ENCODE data around the gene CD34.
"Not testable (repeated sequence)": the region's sequence is repeated elsewhere in the genome, so short reads cannot be mapped to it uniquely, and the experiment has no call there.

Gene CD34

DNA sequence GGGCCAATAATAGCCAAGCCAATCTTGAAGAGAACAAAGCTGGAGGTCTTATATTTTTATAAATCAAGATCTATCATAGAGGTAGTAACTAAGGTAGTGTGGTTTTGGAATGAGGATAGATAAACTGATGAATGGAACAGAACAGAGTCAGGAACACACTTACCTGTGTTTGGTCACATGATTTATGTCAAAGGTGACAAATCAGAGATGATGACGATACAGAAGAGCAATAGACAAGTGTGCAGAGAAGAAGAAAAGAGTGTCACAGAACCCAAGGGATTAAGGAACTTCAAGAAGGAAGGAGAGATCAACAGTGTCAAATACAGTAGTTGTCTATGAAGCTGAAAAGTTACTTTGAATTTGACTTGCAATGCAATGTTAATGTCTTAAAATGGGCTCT, 16.1 kb upstream of the CD34 start:
- no peak for DNase-seq

DNA sequence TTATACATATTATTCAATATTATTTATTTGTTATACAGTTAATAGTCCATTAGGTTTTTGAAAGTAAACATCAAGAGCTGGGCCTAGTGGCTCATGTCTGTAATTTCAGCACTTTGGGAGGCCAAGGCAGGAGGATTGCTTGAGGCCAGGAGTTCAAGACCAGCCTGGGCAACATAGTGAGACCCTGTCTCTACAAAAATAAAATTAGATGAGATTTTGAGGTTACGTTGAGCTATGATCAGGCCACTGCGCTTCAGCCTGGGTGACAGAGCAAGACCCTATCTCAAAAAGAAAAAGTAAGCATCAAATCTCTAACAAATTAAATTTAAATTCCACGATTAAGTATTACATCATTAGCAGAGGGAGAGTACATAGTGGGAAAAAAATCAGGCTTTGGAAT, 15.0 kb upstream of the CD34 start:
- DNase-seq, result not testable (repeated sequence)

DNA sequence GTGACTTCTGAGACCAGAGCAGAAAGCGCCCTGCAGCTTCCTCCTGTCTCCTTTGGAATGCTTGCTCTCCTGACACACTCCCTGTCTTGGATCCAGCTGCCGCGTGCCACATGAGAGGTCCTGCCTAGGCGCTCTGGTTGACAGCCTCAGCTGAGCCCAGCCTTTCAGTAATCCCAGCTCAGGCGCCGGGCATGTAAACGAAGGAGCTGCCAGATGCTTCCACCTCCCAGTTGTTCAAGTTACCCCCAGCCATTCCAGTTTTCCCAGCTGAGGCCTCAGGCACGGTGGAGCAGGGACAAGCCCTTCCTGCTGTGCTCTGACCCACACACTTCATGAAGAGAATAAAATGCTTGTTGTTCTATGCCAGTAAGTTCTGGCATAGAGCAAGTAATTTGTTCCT, 14.3 kb upstream of the CD34 start:
- DNase-seq, result no peak

DNA sequence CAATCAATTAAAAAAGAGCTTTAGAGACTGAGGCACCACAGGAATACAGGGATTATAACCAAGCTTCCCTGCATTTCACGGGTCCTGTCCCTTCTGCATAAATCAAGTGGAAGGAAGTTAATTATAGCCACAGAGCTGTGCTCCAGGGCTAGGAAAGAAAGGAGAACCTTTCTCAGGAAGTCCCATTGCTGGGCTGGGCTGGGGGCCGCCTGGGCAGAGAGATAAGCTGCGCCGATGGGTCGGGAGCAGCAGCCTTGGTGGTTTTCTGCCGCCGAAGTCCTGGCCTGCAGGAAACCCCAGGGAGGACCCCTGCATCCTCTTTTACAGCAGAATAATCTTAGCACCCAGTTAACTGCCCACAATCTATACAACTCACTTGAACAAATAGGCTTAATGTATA, 12.6 kb upstream of the CD34 start:
- no peak for DNase-seq

DNA sequence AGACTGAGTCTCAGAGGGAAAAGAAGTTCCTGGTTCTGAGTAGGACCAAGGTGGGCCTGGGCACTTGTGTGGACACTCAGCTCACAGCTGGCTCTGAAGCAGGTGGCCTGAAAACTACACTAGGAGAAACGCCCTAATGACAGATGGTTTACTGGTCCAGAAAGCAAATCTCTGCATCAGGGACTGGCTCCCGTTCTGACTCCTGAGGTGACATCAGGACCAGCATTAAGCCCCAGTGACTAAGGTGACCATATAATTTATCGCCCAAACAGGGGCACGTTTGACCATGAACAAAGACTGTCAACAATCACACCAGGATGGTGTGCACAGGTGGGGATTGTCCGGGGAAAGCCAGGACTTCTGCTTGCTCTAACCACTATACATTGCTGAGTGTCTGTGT, 12.2 kb upstream of the CD34 start:
- DNase-seq, result no peak

DNA sequence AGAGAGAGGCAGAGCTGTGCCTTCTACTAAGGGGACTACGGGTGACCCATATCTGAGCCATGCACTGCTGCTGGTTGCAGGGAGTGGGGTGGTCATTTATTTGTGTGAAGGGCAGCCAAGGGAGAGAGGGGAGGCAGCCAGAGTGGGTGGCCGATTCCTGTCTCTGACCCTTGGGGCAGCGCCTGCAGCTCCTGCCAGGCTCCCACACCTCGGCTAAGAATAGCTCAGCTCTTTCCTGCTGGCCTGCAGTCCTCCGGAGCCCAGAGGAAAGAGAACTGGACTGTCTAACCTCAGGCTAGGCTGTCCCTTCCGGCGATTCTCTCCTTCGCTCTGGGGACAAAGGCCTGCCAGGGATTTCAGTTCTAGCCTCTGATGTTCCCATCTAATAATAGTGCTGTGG, 11.6 kb upstream of the CD34 start:
- DNase-seq, result no peak

DNA sequence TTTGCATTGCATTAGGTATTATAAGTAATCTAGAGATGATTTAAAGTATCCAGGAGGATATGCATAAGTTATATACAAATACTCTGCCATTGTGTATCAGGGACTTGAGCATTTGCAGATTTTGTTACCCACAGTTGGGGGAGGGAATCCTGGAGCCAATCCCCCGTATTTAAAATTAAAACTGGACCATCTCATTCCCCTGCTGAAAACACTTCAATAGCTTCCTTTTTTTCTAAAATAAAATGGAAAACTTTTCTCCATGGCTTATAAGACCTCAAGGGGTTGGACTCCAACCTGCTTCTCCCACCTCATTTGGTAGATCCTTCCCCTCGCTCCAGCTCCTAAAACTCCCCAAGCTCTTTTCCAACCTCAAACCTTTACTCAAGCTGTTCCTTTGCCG, 10.4 kb upstream of the CD34 start:
- DNase-seq, result no peak

DNA sequence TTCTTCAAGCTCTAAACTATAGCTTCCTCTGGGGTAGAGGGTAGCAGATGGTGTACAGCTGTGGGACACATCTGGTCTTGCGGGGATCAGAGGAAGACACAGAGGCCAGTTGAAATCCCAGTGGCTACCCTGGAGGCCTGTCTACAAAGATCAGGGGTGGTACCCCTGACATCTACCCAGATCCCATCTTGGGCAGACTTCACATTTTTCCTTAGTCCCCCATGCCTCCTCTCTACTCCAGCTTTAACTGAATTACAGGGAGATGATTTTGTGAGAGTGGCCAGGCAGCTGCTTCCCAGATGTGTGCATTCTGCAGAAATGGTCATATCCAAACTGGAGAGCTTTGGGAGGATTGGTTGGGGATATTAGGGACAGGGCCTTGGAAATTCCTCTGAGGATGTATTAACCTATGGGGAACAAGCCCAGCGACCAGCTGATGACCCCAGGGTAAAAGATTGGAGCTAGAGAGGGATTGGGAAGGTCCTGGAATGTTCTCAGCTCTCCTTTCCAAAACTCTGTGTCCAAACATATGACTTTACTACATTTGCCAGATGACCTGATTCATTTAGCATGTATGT, 9.6 kb upstream of the CD34 start:
- no peak for DNase-seq

DNA sequence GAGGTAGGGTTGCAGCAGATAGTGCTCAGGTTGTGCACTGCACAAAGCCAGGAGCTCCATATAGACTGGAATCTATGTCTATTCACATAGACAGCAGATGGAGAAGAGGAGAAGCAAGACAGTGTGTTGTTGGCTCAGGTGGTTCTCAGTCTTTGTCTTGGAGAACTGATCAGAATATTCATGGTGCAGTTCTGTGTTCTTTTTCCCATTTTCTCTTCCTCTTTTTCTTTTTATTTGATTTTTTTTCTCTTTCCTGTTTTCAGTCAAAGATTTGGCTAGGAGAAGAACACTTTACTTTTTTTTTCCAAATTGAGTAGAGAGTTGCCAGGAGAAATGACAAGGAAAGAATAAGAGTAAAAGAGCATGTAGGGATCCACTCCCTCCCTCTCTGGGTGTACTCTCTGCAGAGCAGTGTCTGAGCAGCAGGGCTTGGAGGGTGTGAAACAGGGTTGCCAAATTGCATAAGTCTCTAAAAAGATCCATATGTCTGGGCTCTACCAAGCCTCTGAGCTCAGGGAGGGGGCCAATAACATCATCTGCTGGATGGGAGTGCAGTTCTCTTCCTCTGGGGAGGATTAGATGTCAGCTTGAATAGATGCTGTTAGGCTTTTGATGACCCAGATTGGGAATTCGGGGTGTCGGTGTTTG, 8.7 kb upstream of the CD34 start:
- no peak for DNase-seq

DNA sequence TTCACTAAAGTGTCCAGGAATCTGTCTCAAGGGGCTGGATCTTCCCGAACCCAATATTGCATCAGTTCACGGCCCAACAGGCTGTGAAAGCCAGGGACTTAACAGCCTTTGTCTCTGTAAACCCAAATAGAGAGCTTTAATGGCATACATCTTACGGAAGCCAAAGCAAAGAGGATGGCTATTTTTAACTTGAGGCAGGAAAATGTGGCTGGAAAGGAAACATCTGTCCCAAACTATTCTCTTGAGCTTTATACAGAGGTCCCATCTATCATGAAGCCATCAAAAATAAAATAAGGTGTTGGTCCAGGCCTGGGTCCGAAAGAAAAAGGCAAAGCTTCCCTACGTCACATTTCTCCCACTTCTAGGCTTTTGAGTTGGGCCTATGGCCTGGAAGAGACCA, 7.7 kb upstream of the CD34 start:
- no peak for DNase-seq

DNA sequence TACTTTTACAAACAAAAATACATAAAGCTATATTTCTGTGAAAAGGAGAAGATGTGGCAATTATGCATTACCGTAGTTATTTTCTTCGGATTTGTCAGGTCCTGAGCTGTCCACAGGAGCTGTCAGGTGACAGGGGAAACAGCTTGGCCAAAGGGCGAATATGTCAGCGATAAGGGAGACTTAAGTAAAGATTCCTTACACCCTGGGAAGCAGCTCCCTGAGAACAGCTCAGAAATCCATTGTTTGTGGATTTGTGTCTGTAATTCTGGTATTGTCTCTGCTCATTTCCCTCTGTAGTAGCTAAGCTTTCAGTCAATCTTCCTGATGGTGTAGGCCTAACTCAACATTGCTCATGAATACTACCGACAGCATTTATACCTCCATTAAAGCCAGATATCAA, 7.1 kb upstream of the CD34 start:
- no peak for DNase-seq

DNA sequence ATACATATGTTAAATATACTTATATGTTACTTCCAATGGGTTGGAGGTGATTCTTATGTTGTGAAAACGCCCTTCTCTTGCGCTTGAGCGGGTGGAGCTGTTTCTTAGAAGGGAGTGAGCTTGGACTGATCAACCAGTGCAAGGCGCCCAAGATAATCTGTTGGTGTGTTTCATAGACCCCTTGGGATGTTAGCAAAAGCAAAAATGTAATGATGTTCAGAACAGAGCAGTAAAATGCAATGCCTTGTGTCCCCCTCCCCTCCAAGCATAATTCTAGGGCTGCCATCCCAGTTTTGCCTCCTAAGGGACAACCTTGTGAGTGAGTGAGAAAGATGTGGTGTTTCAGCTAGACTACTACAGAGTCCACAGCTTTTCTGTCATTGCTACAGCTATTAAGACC, 6.2 kb upstream of the CD34 start:
- no peak for DNase-seq

DNA sequence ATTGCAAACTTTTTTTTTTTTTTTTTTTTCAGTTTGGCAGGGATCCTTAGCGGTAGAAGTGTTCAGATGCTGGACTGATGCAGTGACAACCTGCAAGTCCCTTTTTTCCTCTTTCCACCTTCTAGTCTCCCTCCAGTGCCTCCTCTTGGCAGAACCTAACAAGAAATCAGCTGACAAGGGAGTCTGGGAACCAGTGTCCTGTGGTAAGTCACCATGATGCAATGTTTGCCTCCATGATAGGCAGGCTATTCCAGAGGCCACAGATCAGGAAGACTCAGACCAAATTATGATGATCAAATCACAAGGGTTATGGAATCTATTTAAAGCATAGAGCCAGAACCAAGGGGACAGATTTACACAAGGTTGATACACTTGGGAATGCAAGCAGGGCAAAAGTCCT, 3.0 kb upstream of the CD34 start:
- DNase-seq, result no peak

DNA sequence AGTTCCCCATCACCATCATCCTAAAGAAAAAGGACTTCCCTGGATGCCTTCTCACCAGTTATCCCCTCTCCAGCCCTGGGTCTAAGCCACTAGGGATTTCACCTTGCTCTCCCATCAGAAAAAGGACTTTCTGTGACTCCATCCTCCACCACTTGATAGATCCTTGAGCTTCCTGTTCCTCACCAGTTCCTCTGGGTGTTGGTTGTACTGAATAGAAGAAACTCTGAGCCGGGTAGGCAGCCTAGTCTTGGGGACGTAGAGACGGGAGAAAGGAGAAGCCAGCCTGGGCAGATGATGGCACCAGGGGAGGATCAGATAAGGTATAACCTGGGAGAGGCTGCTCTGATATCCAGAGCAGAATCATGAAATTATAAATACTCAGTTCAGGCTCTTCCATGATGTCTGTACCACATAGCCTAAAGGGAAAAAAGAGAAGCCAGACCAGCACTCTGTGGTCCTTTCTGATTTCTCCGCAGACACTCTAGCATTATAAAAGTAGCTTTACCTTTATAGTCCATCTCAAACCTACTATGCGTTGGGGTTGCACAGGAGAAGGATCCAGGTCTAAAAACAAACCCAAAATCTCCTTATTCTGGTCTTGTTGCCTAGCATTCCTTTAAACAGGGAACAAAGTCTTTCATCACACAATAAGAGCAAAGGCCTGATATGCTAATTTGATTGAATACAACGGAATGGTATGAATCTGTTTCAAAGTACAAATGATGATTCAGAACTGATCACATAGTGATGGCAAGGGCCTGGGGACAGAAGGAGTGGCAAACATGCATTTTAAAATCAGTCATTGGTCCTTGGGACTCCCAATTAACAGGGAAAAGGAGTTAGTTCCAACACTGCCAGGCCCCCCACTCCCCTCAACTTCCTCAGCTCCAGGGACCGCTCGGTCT, 1.2 kb upstream of the CD34 start:
- no peak for DNase-seq

DNA sequence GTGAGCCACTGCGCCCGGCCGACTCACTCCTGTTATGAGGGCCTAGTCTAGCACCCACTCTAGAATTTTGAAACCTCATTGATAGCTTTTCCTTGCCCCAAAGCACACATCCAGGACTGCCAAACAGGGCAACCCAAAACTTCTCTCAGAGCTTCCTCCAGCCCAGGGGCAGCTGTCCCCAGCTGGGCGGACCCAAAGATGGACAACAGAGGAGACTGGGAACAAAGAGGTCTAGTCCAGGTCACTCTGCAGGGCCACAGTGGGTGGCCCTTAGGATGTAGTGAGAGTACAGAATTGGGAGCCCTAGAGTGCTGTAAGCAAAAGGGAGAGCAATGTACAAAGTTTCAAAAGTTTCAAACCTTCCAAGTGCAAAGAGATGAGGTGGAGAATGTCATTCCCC, 1.2 kb downstream of the CD34 start:
- no peak for DNase-seq

DNA sequence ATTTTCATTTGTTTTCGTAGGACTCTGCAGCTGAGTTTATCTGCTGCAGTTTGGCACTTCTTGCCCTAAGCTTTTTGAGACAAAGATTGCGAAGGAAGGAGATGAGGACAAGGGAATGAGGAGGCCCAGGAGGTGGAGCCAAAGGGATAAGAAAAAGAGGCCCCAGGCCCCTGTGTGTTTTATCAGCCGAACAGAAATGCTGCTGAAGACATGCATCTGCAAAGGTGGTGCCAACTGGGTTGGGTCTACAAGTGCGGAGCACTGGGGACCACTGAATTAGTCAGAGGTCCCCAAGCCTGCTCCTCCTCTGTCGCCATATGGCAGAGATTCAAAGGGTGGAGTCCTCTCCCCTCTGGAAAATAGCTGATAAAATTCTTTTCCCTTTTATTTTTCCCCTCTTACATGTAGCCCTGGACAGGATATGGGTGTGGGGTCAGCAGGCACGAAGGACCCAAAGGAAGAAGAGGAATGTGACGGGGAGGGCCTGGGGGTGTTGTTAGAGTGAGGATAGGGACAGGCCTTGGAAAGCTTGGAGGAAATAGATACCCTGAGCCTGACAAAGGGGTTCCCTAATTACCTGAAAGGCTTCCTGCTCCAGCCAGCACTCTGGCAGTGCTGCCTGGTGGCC, 2.7 kb downstream of the CD34 start:
- DNase-seq, result no peak

DNA sequence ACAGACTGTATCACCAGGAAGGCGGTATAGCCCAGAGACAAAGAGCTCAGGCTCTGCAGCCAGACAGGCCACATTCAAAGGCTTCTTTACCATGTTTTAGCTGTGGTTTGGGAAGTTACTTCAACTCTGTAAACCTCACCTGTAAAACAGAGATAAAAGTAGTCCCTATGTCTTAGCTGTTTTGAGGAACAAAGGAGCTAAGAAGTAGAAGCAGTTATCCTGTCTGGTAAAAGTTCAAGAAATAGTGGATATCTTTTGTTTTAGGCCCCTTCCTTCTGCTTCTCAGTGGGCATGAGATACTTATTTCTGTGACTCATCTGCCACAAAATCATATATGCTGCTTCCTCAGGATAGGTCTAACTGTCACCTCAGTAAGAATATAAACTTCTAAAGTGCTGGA, 6.5 kb downstream of the CD34 start:
- no peak for DNase-seq

DNA sequence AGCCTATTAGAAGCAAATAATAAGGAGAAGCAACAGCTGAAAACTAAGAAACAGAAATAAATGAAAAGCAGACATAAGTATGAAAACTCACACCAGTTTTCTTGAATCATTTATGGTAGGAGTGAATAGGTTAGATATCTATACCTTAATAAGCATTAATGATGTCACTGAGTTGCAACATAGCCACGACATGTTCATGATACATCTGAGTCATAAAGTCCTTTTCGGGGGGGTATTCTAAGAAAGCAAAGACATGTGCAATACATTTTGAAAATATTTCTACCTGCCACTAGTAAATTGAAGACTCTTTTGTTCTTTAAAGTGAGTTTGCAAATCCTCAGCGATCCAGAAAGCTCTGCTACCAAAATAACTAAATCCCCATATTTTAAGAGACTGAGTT, 7.2 kb downstream of the CD34 start:
- DNase-seq, result no peak

DNA sequence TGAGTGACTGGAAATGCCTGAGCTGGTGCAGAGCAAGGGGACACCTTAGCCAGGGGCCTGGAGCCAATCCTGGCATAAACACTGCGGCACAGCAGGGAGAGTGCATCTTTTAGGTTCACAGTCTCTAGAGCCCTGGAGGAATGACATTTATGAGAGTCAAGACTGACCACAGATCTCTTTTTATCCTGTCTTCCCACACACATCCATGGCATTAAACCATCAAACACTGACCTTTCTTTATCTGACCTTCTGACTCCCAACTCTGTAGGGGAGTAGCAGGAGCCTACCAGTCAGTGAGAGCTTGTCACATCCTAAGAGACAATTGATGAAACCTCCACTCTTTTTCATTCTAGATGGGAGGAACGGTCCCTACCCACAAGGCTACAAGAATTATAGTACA, 7.9 kb downstream of the CD34 start:
- no peak for DNase-seq

DNA sequence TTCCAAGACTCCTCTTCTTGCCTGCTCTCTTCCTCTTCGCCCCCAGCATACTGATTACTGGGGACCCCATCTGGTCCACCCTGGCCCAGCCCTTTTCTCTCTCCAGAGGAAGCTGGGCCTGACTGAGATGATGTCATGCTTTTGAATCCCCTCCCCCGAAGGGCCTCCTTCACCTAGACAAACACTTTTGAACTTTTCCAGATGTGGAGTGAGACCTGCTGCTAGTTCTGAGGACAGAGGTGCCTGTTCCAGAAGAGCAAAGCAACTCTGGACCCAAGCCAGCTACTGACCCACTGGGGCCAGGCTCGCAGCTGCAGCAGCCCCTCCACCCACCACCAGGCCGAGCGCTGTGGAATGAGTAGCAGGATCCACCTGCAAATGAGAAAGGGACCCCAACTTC, 8.4 kb downstream of the CD34 start:
- no peak for DNase-seq

DNA sequence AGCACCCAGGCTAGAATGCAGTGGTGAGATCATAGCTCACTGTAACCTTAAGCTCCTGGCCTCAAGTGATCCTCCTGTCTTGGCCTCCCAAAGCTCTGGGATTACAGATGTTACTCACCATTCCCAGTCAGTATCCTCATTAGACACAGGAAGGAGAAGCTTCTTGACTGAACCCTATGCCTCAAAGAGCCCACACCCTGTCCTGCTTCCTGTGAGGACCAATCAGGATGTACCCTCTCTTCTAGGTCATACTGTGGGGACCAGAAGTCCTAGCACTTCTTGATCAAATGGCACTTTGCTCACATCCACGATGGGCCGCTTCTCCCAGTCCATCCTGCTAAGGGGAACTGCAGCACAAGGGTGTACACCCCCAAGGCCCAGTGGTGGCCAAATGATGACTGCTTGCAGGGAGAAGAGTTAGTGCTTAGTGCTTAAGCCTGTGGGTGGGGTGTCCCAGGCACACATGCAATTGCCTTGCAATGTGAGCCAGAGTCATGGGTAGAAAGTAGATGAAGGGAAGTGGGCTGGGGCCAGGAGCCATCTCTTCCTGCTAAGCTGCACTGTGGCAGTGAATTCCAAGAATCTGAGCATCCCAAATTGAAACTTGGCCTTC, 9.8 kb downstream of the CD34 start:
- no peak for DNase-seq

DNA sequence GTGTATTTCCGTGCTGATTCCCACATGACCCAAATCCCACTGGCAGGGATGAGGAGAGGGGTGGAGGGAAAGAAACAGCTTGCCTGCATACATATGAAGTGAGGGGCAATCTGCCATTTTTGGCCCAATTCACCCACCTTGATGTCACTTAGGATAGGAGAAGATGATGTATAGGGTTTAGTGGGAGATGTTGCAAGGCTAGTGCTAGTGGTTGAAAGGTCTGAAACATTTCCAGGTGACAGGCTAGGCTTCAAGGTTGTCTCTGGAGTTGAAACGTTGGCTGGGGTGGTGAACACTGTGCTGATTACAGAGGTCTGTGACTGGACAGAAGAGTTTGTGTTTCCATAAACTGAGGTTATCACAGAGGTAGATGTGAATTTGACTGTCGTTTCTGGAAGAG, 12.1 kb downstream of the CD34 start:
- no peak for DNase-seq

DNA sequence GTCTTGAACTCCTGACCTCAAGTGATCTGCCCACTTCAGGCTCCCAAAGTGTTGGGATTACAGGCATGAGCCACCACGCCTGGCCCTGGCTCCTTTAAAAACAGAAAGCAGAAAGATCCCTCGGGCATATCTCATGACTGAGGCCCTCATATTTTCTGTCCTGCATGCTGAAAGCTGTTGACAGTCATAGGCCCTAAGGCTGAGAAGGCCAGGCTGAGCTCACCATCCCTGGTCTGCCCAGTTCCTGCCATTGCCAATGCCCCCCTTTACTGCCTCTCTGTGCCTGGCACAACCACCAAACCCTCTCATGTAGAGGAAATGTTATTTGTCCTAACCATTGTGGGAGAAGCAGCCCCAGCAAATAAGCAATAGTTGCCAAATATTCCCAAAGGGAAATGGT, 12.7 kb downstream of the CD34 start:
- DNase-seq, result no peak

DNA sequence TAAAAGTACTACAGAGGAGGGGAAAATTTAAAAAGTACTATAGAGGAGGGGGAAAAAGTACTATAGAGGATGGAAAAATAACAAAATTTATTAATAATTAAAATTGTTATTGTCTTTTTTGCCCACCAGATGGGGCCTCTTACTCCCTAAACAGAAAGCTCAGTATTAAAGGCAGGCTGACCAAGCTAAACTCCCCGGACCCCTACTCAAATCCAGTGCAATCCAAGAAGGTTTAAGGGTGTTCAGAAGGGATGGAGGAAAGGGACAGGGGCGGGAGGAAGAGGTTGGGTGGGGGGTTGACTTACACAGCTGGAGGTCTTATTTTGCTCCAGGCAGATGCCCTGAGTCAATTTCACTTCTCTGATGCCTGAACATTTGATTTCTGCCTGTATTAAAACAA, 13.7 kb downstream of the CD34 start:
- no peak for DNase-seq

Measured in CD4-positive, alpha-beta T cell treated with Interleukin-21 for 1 hour (primary cell).